ENCODE data around the gene ZNF157. TPM values are rescaled to one million over a fixed set of nuclear protein-coding genes. Genes with fewer than 3 reads are reported as not detected.

The ZNF157 gene
- total and polyA plus RNA-seq, 2 experiments from 2014 or later, result 0.68 to 1.5 TPM

- Histone ChIP-seq H3K27me3 (ENCODE audit: insufficient read depth) (no peaks in the 10 kb centered on the region), H3K4me3 (peak overlapping the region; percentile 38; the same call in 1 of the 2 replicates), H3K36me3 (ENCODE audit: insufficient read depth) (no peaks in the 10 kb centered on the region), H3K4me2 (peak overlapping the region; percentile 71; the same call in 1 of the 2 replicates), H4K20me1 (replicated peaks; ENCODE audit: insufficient read depth) (no peaks in the 10 kb centered on the region), H2AFZ (no peak overlapping the region), H3K79me2 (replicated peaks; ENCODE audit: insufficient read depth) (no peaks in the 10 kb centered on the region), H3K4me1 (ENCODE audit: insufficient read depth) (peaks cover 11% of the 10 kb centered on the region; the same call in 1 of the 2 replicates), H3K9me2 (ENCODE audit: insufficient read depth) (no peaks in the 10 kb centered on the region), H3K27ac (ENCODE audit: low read depth) (peak overlapping the region; percentile 97), H3F3A (replicated peaks; ENCODE audit: low read depth) (no peaks in the 10 kb centered on the region)
- peak; percentile 94 for DNase-seq (ENCODE audit: low spot score)
- TF ChIP-seq REST (IDR thresholded peaks at IDR 0.05; ENCODE audit: unreplicated experiment) (no peak), POLR2AphosphoS5 (IDR thresholded peaks at IDR 0.05; ENCODE audit: low read depth) (peak; percentile 72; the same call in 1 of the 2 replicates), STAT1 (IDR thresholded peaks at IDR 0.05; ENCODE audit: unreplicated experiment) (no peak), EZH2phosphoT487 (IDR thresholded peaks at IDR 0.05; ENCODE audit: unreplicated experiment) (no peak), CREB1 (CRISPR knock-in tag; IDR thresholded peaks at IDR 0.05; ENCODE audit: low read depth) (peak; percentile 88), ZNF462 (CRISPR knock-in tag; IDR thresholded peaks at IDR 0.05) (no peak), ZNF114 (CRISPR knock-in tag; IDR thresholded peaks at IDR 0.05) (no peak), ZNF331 (CRISPR knock-in tag; IDR thresholded peaks at IDR 0.05; ENCODE audit: low read depth) (no peak), EZH2 (IDR thresholded peaks at IDR 0.05; ENCODE audit: low read depth, unreplicated experiment) (no peak), ETS1 (IDR thresholded peaks at IDR 0.05) (0 out of 2 replicates have a peak, but pooled peaks have one; percentile 51), CTCF (conservative IDR thresholded peaks at IDR 0.05; ENCODE audit: low read depth in 2 of 2) (no peak), JUNB (IDR thresholded peaks at IDR 0.05; ENCODE audit: unreplicated experiment) (no peak), NANOG (IDR thresholded peaks at IDR 0.05; ENCODE audit: borderline replicate concordance) (no peak)
- H3K27ac Mint-ChIP-seq, result peak overlapping the region; percentile 98
- no peaks in the 10 kb centered on the region for H3K36me3 Mint-ChIP-seq (ENCODE audit: low read depth)
- peaks cover 22% of the 10 kb centered on the region; the same call in 2 of the 3 replicates for H3K4me1 Mint-ChIP-seq
- H3K4me3 Mint-ChIP-seq, result peak overlapping the region; percentile 53
- peaks cover 9% of the 10 kb centered on the region for H3K27me3 Mint-ChIP-seq (ENCODE audit: insufficient read depth, low read depth, poor library complexity)
- no peaks in the 10 kb centered on the region; the same call in 2 of the 3 replicates for H3K9me3 Mint-ChIP-seq
- peak; percentile 82 for ATAC-seq
These were observed 49.0 kb upstream of the ZNF157 start for GRCh38 chrX:47321386-47321785.

Measured in GM23338 (cell line).